PFSK-1 (cell line): Measurements from ENCODE around the gene PRICKLE4.

Experiments
- FOXP2 ChIP-seq: optimal IDR thresholded peaks from 2 replicates; pipeline ENCODE3; 2011; ENCODE audit warnings: borderline replicate concordance, control low read depth, inconsistent platforms; ENCODE audit not compliant: insufficient read depth; ENCODE audit errors: extremely low read length, extremely low read depth
- POLR2AphosphoS5 ChIP-seq: IDR thresholded peaks from 2 replicates; pipeline ENCODE4 v1.6.1; 2012; ENCODE audit warnings: low read depth, mild to moderate bottlenecking, control low read depth, low read length, moderate library complexity
- SIN3A ChIP-seq: IDR thresholded peaks from 2 replicates; pipeline ENCODE4 v1.6.1; 2012; ENCODE audit warnings: mild to moderate bottlenecking, low read length, moderate library complexity, borderline replicate concordance; ENCODE audit not compliant: insufficient read depth
- TAF1 ChIP-seq: IDR thresholded peaks from 2 replicates; pipeline ENCODE4 v1.6.1; 2012; ENCODE audit warnings: low read length, control low read depth, borderline replicate concordance; ENCODE audit not compliant: insufficient read depth
- TF ChIP-seq, protein P1 (sequence below), 2 experiments: IDR thresholded peaks; 2 replicates each; pipeline versions ENCODE4 v1.6.1 to v1.8.0; 2011 to 2012; ENCODE audit warnings: low read depth in 2 of 2, low read length in 2 of 2, control low read depth in 1 of 2, inconsistent platforms in 1 of 2, mild to moderate bottlenecking in 1 of 2, moderate library complexity in 1 of 2; ENCODE audit not compliant: insufficient read depth in 1 of 2

Gene PRICKLE4

DNA sequence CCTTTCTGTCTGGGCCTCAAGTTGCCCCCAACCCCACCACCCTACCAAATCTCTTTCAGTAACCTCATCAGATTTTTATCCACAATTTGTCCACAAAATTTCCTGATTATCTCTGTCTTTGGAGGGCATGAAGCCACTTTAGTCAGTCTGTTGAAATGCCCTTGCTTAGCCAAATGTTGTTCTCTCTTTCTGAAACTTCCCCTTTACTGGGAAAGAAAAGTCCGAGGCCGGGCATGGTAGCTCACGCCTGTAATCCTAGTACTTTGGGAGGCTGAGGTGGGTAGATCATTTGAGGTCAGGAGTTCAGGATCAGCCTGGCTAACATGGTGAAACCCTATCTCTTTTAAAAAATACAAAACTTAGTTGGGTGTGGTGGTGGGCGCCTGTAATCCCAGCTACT is 40.7 kb downstream of the PRICKLE4 start:
- no peak for TF ChIP-seq SIN3A
- TF ChIP-seq, protein P1, sequence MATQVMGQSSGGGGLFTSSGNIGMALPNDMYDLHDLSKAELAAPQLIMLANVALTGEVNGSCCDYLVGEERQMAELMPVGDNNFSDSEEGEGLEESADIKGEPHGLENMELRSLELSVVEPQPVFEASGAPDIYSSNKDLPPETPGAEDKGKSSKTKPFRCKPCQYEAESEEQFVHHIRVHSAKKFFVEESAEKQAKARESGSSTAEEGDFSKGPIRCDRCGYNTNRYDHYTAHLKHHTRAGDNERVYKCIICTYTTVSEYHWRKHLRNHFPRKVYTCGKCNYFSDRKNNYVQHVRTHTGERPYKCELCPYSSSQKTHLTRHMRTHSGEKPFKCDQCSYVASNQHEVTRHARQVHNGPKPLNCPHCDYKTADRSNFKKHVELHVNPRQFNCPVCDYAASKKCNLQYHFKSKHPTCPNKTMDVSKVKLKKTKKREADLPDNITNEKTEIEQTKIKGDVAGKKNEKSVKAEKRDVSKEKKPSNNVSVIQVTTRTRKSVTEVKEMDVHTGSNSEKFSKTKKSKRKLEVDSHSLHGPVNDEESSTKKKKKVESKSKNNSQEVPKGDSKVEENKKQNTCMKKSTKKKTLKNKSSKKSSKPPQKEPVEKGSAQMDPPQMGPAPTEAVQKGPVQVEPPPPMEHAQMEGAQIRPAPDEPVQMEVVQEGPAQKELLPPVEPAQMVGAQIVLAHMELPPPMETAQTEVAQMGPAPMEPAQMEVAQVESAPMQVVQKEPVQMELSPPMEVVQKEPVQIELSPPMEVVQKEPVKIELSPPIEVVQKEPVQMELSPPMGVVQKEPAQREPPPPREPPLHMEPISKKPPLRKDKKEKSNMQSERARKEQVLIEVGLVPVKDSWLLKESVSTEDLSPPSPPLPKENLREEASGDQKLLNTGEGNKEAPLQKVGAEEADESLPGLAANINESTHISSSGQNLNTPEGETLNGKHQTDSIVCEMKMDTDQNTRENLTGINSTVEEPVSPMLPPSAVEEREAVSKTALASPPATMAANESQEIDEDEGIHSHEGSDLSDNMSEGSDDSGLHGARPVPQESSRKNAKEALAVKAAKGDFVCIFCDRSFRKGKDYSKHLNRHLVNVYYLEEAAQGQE (IDR thresholded peaks at IDR 0.05; ENCODE audit: insufficient read depth in 1 of 2, low read depth in 2 of 2, low read length in 2 of 2), result no peak
- TF ChIP-seq POLR2AphosphoS5, result no peak
- TF ChIP-seq TAF1, result no peak
- TF ChIP-seq FOXP2, result no peak

DNA sequence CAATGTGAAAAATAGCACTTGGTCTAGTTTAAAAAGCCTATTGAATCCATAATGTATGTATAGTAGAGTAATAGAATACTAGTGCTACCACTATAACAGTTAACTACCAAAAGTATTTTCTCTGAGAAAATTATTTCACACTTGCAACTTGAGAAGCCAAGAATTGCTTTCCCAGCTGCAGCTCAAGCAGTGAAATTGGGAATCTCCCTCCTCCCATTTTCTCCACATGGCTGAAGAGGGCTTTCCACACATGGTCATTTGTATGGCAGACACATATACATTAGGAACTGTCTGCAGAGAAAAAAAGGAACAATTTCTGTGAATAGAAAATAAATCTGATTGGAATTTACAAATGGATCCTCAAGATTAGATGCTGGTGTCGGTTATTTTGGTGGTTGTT is 41.4 kb downstream of the PRICKLE4 start:
- no peak for TF ChIP-seq POLR2AphosphoS5
- no peak for TF ChIP-seq TAF1
- TF ChIP-seq SIN3A, result no peak
- TF ChIP-seq FOXP2, result no peak
- TF ChIP-seq, protein P1 (IDR thresholded peaks at IDR 0.05; ENCODE audit: insufficient read depth in 1 of 2, low read depth in 2 of 2, low read length in 2 of 2), result no peak

DNA sequence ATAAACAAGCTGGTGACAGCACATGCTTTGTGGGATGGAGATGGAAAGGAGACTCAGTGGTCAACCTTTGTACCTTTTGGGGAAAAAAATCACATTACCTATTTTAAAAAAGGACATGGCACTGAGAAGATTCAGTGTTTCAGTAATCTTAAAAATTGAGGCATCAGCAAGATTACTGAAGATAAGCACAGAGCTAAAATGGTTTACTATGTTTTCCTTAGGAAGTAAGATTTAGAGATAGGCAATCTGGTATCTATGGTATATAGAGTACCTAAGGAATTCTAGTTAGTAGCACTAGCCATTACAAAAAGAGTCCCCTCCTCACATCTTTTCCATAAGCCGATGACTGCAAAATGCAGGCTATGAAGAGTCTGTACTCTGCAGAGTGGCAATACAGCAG is 42.6 kb downstream of the PRICKLE4 start:
- TF ChIP-seq, protein P1 (IDR thresholded peaks at IDR 0.05; ENCODE audit: insufficient read depth in 1 of 2, low read depth in 2 of 2, low read length in 2 of 2), result no peak
- no peak for TF ChIP-seq SIN3A
- no peak for TF ChIP-seq POLR2AphosphoS5
- TF ChIP-seq FOXP2, result no peak
- TF ChIP-seq TAF1, result no peak

DNA sequence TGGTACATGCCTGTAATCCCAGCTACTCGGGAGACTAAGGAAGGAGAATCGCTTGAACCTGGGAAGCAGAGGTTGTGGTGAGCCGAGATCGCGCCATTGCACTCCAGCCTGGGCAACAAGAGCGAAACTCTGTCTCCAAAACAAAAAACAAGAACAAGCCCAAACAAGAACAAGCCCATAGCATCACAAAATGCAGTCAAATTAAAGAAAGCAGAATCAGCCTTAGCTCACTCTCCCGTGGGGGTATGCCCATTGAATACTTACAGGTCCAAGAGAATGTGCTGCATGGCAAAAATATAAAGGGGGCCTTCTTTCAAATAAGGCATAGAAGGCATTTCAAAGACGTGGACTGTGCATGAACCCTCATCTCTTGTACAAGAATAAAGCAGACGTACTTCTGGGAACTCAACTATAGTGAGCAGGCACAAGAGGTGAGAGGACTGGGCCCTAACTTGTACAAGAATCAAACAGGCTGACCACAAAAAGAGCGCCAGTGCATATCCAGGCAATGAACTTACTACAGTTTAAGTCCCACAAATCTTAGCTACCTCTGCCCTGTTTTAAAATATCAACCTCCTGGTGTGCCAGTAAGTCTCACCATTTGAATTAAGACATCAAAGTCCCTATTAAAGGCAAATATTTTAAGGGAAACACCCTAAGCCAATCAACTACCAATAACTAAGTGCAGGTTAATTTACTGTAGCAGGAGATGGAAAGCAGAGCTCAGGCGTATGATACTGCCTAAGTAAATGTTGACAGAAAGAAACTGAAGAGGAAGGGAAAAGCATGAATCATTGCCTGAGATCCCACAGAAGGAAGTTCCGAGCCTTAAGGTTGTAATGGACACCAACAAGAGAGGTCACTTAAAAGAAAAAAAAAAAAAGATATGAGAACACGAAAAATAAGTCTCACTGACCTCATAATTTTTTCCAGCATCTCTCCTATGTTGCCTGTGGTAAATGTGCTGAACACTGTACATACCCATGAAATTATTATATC is 44.3 kb downstream of the PRICKLE4 start:
- no peak for TF ChIP-seq TAF1
- TF ChIP-seq, protein P1 (IDR thresholded peaks at IDR 0.05; ENCODE audit: insufficient read depth in 1 of 2, low read depth in 2 of 2, low read length in 2 of 2), result no peak
